ENCODE results near the gene PAX2. TPM values are rescaled to one million over a fixed set of nuclear protein-coding genes. Genes with fewer than 3 reads are reported as not detected.

Gene PAX2
- total RNA-seq, 1 experiment from 2014 or later: 0.09 TPM

DNA sequence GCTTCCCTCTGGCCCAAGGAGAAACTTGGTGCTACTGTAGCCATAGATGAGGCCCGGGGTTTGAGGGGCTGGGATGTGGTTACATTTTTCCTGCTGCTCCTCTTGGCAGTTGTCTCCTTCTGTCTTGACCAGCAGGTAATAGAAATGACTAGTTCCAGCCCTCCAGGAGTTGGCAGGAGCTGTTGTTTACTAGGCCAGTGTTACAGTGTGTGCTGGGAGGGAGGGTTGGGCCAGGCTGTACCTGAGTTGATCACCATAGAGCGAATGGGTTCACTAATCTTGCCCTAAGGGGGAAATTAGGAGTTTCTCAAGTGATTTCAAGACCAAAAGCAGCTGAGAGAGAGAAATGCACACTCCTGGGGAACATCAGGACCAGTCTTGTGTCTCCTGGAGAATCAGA, 34.9 kb downstream of the PAX2 start (continued):
- TF ChIP-seq, protein P1, sequence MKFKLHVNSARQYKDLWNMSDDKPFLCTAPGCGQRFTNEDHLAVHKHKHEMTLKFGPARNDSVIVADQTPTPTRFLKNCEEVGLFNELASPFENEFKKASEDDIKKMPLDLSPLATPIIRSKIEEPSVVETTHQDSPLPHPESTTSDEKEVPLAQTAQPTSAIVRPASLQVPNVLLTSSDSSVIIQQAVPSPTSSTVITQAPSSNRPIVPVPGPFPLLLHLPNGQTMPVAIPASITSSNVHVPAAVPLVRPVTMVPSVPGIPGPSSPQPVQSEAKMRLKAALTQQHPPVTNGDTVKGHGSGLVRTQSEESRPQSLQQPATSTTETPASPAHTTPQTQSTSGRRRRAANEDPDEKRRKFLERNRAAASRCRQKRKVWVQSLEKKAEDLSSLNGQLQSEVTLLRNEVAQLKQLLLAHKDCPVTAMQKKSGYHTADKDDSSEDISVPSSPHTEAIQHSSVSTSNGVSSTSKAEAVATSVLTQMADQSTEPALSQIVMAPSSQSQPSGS (CRISPR knock-in tag; IDR thresholded peaks at IDR 0.05; ENCODE audit: borderline replicate concordance, low read depth): no peak
- TF ChIP-seq, protein P2, sequence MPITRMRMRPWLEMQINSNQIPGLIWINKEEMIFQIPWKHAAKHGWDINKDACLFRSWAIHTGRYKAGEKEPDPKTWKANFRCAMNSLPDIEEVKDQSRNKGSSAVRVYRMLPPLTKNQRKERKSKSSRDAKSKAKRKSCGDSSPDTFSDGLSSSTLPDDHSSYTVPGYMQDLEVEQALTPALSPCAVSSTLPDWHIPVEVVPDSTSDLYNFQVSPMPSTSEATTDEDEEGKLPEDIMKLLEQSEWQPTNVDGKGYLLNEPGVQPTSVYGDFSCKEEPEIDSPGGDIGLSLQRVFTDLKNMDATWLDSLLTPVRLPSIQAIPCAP (CRISPR knock-in tag; IDR thresholded peaks at IDR 0.05): no peak
- TF ChIP-seq, protein P3, sequence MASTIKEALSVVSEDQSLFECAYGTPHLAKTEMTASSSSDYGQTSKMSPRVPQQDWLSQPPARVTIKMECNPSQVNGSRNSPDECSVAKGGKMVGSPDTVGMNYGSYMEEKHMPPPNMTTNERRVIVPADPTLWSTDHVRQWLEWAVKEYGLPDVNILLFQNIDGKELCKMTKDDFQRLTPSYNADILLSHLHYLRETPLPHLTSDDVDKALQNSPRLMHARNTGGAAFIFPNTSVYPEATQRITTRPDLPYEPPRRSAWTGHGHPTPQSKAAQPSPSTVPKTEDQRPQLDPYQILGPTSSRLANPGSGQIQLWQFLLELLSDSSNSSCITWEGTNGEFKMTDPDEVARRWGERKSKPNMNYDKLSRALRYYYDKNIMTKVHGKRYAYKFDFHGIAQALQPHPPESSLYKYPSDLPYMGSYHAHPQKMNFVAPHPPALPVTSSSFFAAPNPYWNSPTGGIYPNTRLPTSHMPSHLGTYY (CRISPR knock-in tag; IDR thresholded peaks at IDR 0.05): no peak
- TF ChIP-seq TCF7 (CRISPR knock-in tag; IDR thresholded peaks at IDR 0.05; ENCODE audit: low read depth) (no peak), ZNF671 (CRISPR knock-in tag; IDR thresholded peaks at IDR 0.05) (no peak)

DNA sequence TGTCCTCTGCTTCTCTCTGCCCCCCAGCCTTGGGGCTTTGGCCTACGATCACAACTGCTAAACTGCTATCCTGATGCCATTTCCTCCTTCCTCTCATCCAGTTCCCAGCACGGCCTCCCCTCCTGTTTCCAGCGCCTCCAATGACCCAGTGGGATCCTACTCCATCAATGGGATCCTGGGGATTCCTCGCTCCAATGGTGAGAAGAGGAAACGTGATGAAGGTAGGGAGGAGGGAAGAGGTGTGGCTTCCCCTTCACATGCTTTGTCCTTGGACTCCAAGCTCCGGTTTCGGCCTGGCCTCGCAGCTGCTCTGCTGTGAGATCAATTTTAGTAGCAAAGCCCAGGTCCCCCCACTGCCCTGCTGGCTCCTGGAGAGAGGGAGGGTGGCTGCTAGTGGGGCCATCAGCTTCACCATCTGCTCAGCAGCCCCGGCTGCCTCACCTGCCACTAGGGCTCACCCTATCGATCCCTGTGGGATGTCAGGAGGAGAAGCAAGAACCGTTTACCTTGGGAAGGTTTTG, 35.8 kb downstream of the PAX2 start:
- TF ChIP-seq NFATC4 (CRISPR knock-in tag; IDR thresholded peaks at IDR 0.05) (no peak), RORB (CRISPR knock-in tag; IDR thresholded peaks at IDR 0.05) (no peak), IRF2 (CRISPR knock-in tag; IDR thresholded peaks at IDR 0.05; ENCODE audit: borderline replicate concordance, low read depth) (no peak), NR1H2 (CRISPR knock-in tag; IDR thresholded peaks at IDR 0.05) (no peak), GABPB1 (CRISPR knock-in tag; IDR thresholded peaks at IDR 0.05) (no peak), ZBTB21 (CRISPR knock-in tag; IDR thresholded peaks at IDR 0.05; ENCODE audit: borderline replicate concordance) (no peak), GTF2I (CRISPR knock-in tag; conservative IDR thresholded peaks at IDR 0.05) (no peak)
- TF ChIP-seq, protein P4, sequence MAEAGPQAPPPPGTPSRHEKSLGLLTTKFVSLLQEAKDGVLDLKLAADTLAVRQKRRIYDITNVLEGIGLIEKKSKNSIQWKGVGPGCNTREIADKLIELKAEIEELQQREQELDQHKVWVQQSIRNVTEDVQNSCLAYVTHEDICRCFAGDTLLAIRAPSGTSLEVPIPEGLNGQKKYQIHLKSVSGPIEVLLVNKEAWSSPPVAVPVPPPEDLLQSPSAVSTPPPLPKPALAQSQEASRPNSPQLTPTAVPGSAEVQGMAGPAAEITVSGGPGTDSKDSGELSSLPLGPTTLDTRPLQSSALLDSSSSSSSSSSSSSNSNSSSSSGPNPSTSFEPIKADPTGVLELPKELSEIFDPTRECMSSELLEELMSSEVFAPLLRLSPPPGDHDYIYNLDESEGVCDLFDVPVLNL (CRISPR knock-in tag; IDR thresholded peaks at IDR 0.05; ENCODE audit: borderline replicate concordance, low read depth): no peak
- TF ChIP-seq, protein P5, sequence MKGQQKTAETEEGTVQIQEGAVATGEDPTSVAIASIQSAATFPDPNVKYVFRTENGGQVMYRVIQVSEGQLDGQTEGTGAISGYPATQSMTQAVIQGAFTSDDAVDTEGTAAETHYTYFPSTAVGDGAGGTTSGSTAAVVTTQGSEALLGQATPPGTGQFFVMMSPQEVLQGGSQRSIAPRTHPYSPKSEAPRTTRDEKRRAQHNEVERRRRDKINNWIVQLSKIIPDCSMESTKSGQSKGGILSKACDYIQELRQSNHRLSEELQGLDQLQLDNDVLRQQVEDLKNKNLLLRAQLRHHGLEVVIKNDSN (CRISPR knock-in tag; IDR thresholded peaks at IDR 0.05): no peak
- TF ChIP-seq, protein P6, sequence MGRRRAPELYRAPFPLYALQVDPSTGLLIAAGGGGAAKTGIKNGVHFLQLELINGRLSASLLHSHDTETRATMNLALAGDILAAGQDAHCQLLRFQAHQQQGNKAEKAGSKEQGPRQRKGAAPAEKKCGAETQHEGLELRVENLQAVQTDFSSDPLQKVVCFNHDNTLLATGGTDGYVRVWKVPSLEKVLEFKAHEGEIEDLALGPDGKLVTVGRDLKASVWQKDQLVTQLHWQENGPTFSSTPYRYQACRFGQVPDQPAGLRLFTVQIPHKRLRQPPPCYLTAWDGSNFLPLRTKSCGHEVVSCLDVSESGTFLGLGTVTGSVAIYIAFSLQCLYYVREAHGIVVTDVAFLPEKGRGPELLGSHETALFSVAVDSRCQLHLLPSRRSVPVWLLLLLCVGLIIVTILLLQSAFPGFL (CRISPR knock-in tag; IDR thresholded peaks at IDR 0.05; ENCODE audit: borderline replicate concordance): no peak
- TF ChIP-seq, protein P1 (CRISPR knock-in tag; IDR thresholded peaks at IDR 0.05; ENCODE audit: borderline replicate concordance, low read depth): no peak
- TF ChIP-seq, protein P7, sequence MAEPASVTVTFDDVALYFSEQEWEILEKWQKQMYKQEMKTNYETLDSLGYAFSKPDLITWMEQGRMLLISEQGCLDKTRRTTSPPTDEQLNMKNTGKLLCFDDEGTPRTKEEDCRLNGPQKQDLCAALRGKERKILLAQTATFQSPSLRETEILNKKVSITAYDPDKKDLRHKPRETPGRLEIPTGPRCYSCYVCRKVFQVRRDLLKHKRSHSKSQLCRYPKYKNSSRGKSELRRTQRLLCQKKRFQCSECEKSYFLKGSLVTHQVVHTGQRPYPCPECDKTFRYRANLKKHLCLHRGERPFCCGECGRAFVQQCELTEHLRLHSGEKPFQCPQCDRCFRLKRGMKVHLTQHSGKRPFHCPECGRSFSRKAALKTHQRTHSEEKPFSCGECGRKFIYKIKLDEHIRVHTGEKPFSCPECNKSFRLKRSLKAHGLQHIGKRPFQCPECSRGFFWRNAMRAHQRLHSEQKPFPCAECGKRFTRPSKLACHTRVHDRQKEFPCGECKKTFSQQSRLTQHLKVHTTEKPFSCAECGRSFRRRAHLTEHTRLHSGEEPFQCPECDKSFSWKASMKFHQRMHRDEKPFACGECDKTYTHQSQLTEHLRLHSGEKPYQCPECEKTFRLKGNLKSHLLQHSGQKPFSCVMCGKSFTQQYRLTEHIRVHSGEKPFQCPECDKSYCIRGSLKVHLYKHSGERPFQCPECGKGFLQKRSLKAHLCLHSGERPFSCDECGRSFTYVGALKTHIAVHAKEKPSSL (CRISPR knock-in tag; conservative IDR thresholded peaks at IDR 0.05): no peak
- TF ChIP-seq, protein P8, sequence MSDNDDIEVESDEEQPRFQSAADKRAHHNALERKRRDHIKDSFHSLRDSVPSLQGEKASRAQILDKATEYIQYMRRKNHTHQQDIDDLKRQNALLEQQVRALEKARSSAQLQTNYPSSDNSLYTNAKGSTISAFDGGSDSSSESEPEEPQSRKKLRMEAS (CRISPR knock-in tag; IDR thresholded peaks at IDR 0.05): no peak
- peaks cover 10% of the 10 kb centered on the region for H3K4me1 Mint-ChIP-seq
- DNase-seq (ENCODE audit: low spot score) (no peak), ATAC-seq (peak; percentile 50)
- H3K4me3 Mint-ChIP-seq: no peak overlapping the region
- ChIA-PET CTCF (interaction anchor here (0.8 to 1.3 kb wide), 3 partner anchors 30 to 88 kb away, joined by 3 read pairs; no protein-coding TSS in a partner anchor), POLR2A (no interaction called here)
- peaks cover 44% of the 10 kb centered on the region for H3K27me3 Mint-ChIP-seq (ENCODE audit: low read depth)
- H3K9me3 Mint-ChIP-seq: no peaks in the 10 kb centered on the region; the same call in 1 of the 2 replicates
- no peak overlapping the region for H3K27ac Mint-ChIP-seq
- 0 out of 2 replicates have a peak, but pooled peaks cover 2% of the 10 kb centered on the region for H3K36me3 Mint-ChIP-seq

All from WTC11 (cell line).